Activated T-cell treated with anti-CD3 and anti-CD28 coated beads, Interleukin-2, amount 50 U/mL, for 24 hours (primary cell): ENCODE measurements around the gene PEX7.
"Not testable (repeated sequence)": the region's sequence is repeated elsewhere in the genome, so short reads cannot be mapped to it uniquely, and the experiment has no call there.

Experiments
- DNase-seq: peaks from one replicate; pipeline ENCODE4 v3.0.0-alpha.2; 2020
- H3K27ac Mint-ChIP-seq: 2 replicates; pipeline ENCODE4 v1.8.0; 2020; ENCODE audit warnings: mild to moderate bottlenecking, mixed read lengths
- H3K27me3 Mint-ChIP-seq: 2 replicates; pipeline ENCODE4 v1.8.0; 2020; ENCODE audit warnings: mixed read lengths
- H3K36me3 Mint-ChIP-seq: 2 replicates; pipeline ENCODE4 v1.8.0; 2020; ENCODE audit warnings: low read depth, mixed read lengths
- H3K4me1 Mint-ChIP-seq: 2 replicates; pipeline ENCODE4 v1.8.0; 2020; ENCODE audit warnings: low read depth, mixed read lengths
- H3K4me3 Mint-ChIP-seq: 2 replicates; pipeline ENCODE4 v1.8.0; 2020; ENCODE audit warnings: mild to moderate bottlenecking, moderate library complexity, mixed read lengths
- H3K9me3 Mint-ChIP-seq: 2 replicates; pipeline ENCODE4 v1.8.0; 2020; ENCODE audit warnings: mixed read lengths

Gene PEX7

GRCh38 chr6:136801581-136801980, 20.8 kb upstream of the PEX7 start:
- no peak for DNase-seq
- Mint-ChIP-seq H3K27ac (no peak overlapping the region), H3K4me3 (no peak overlapping the region), H3K9me3 (no peaks in the 10 kb centered on the region), H3K27me3 (peaks cover 5% of the 10 kb centered on the region), H3K4me1 (no peaks in the 10 kb centered on the region), H3K36me3 (no peaks in the 10 kb centered on the region)

GRCh38 chr6:136803608-136804007, 18.8 kb upstream of the PEX7 start:
- DNase-seq = no peak
- H3K27ac Mint-ChIP-seq = no peak overlapping the region
- H3K27me3 Mint-ChIP-seq = peaks cover 5% of the 10 kb centered on the region
- no peaks in the 10 kb centered on the region for H3K4me1 Mint-ChIP-seq
- no peaks in the 10 kb centered on the region for H3K9me3 Mint-ChIP-seq
- H3K36me3 Mint-ChIP-seq = no peaks in the 10 kb centered on the region
- H3K4me3 Mint-ChIP-seq = no peak overlapping the region

GRCh38 chr6:136809091-136809860, 13.1 kb upstream of the PEX7 start:
- Mint-ChIP-seq H3K4me1 (peaks cover 2% of the 10 kb centered on the region), H3K27me3 (no peaks in the 10 kb centered on the region), H3K36me3 (no peaks in the 10 kb centered on the region), H3K27ac (no peak overlapping the region), H3K4me3 (no peak overlapping the region), H3K9me3 (no peaks in the 10 kb centered on the region)
- no peak for DNase-seq

- no peaks in the 10 kb centered on the region for H3K36me3 Mint-ChIP-seq
- H3K27ac Mint-ChIP-seq = no peak overlapping the region
- DNase-seq = no peak
- H3K27me3 Mint-ChIP-seq = peaks cover 2% of the 10 kb centered on the region
- no peak overlapping the region for H3K4me3 Mint-ChIP-seq
- H3K4me1 Mint-ChIP-seq = peaks cover 3% of the 10 kb centered on the region
- H3K9me3 Mint-ChIP-seq = no peaks in the 10 kb centered on the region
Measured at GRCh38 chr6:136811272-136811671, 11.1 kb upstream of the PEX7 start.

- Mint-ChIP-seq H3K27me3 (peaks cover 8% of the 10 kb centered on the region), H3K27ac (no peak overlapping the region), H3K4me3 (no peak overlapping the region), H3K9me3 (no peaks in the 10 kb centered on the region), H3K4me1 (peaks cover 3% of the 10 kb centered on the region), H3K36me3 (no peaks in the 10 kb centered on the region)
- no peak for DNase-seq
Measured at GRCh38 chr6:136812174-136812573, 10.2 kb upstream of the PEX7 start.

- not testable (repeated sequence) for DNase-seq, H3K27ac Mint-ChIP-seq, H3K9me3 Mint-ChIP-seq, H3K4me1 Mint-ChIP-seq, H3K4me3 Mint-ChIP-seq, H3K36me3 Mint-ChIP-seq
- peaks cover 14% of the 10 kb centered on the region for H3K27me3 Mint-ChIP-seq
Measured at GRCh38 chr6:136815608-136816007, 6.8 kb upstream of the PEX7 start.

GRCh38 chr6:136816656-136817055, 5.7 kb upstream of the PEX7 start:
- Mint-ChIP-seq H3K36me3 (no peaks in the 10 kb centered on the region), H3K4me3 (no peak overlapping the region)

GRCh38 chr6:136820561-136820960, 1.8 kb upstream of the PEX7 start:
- Mint-ChIP-seq H3K4me1 (peaks cover 30% of the 10 kb centered on the region), H3K36me3 (peaks cover 24% of the 10 kb centered on the region), H3K27me3 (peaks cover 13% of the 10 kb centered on the region), H3K27ac (no peak overlapping the region), H3K4me3 (no peak overlapping the region), H3K9me3 (no peaks in the 10 kb centered on the region)
- DNase-seq = no peak

More at GRCh38 chr6:136816656-136817055, 5.7 kb upstream of the PEX7 start:
- Mint-ChIP-seq H3K9me3 (no peaks in the 10 kb centered on the region), H3K27ac (no peak overlapping the region), H3K4me1 (peaks cover 6% of the 10 kb centered on the region), H3K27me3 (peaks cover 14% of the 10 kb centered on the region)
- DNase-seq = no peak

GRCh38 chr6:136822046-136822375, 381 bp upstream of the PEX7 start:
- H3K4me1 Mint-ChIP-seq = peaks cover 38% of the 10 kb centered on the region
- no peaks in the 10 kb centered on the region for H3K9me3 Mint-ChIP-seq
- no peak for DNase-seq
- H3K4me3 Mint-ChIP-seq = peak overlapping the region; percentile 87
- H3K36me3 Mint-ChIP-seq = peaks cover 37% of the 10 kb centered on the region
- H3K27ac Mint-ChIP-seq = peak overlapping the region; percentile 94
- H3K27me3 Mint-ChIP-seq = peaks cover 8% of the 10 kb centered on the region

GRCh38 chr6:136823128-136823660, 802 bp downstream of the PEX7 start:
- Mint-ChIP-seq H3K27ac (peak overlapping the region; percentile 93), H3K9me3 (no peaks in the 10 kb centered on the region)

GRCh38 chr6:136826216-136826615, 3.8 kb downstream of the PEX7 start:
- H3K4me1 Mint-ChIP-seq = peaks cover 41% of the 10 kb centered on the region
- no peak overlapping the region for H3K27ac Mint-ChIP-seq
- H3K9me3 Mint-ChIP-seq = peaks cover 4% of the 10 kb centered on the region
- no peak for DNase-seq
- peaks cover 74% of the 10 kb centered on the region for H3K36me3 Mint-ChIP-seq
- no peaks in the 10 kb centered on the region for H3K27me3 Mint-ChIP-seq
- no peak overlapping the region for H3K4me3 Mint-ChIP-seq

More at GRCh38 chr6:136823128-136823660, 802 bp downstream of the PEX7 start:
- Mint-ChIP-seq H3K4me3 (peak overlapping the region; percentile 87), H3K4me1 (peaks cover 39% of the 10 kb centered on the region), H3K36me3 (peaks cover 43% of the 10 kb centered on the region), H3K27me3 (no peaks in the 10 kb centered on the region)
- no peak for DNase-seq

GRCh38 chr6:136831873-136832562, 9.6 kb downstream of the PEX7 start:
- Mint-ChIP-seq H3K27ac (no peak overlapping the region), H3K4me3 (no peak overlapping the region), H3K36me3 (peaks cover 76% of the 10 kb centered on the region), H3K9me3 (peaks cover 19% of the 10 kb centered on the region), H3K4me1 (peaks cover 3% of the 10 kb centered on the region), H3K27me3 (no peaks in the 10 kb centered on the region)
- DNase-seq = no peak

GRCh38 chr6:136840276-136841001, 18.0 kb downstream of the PEX7 start:
- DNase-seq = no peak
- Mint-ChIP-seq H3K27ac (no peak overlapping the region), H3K4me3 (no peak overlapping the region), H3K36me3 (peaks cover 24% of the 10 kb centered on the region), H3K4me1 (no peaks in the 10 kb centered on the region), H3K27me3 (no peaks in the 10 kb centered on the region), H3K9me3 (no peaks in the 10 kb centered on the region)

GRCh38 chr6:136843210-136843609, 20.8 kb downstream of the PEX7 start:
- H3K27ac Mint-ChIP-seq = no peak overlapping the region
- H3K9me3 Mint-ChIP-seq = peaks cover 5% of the 10 kb centered on the region
- peaks cover 33% of the 10 kb centered on the region for H3K36me3 Mint-ChIP-seq
- no peak for DNase-seq
- H3K4me1 Mint-ChIP-seq = no peaks in the 10 kb centered on the region
- H3K27me3 Mint-ChIP-seq = no peaks in the 10 kb centered on the region
- no peak overlapping the region for H3K4me3 Mint-ChIP-seq
